ENCODE data around the gene SNX11.

SNX11 gene

DNA sequence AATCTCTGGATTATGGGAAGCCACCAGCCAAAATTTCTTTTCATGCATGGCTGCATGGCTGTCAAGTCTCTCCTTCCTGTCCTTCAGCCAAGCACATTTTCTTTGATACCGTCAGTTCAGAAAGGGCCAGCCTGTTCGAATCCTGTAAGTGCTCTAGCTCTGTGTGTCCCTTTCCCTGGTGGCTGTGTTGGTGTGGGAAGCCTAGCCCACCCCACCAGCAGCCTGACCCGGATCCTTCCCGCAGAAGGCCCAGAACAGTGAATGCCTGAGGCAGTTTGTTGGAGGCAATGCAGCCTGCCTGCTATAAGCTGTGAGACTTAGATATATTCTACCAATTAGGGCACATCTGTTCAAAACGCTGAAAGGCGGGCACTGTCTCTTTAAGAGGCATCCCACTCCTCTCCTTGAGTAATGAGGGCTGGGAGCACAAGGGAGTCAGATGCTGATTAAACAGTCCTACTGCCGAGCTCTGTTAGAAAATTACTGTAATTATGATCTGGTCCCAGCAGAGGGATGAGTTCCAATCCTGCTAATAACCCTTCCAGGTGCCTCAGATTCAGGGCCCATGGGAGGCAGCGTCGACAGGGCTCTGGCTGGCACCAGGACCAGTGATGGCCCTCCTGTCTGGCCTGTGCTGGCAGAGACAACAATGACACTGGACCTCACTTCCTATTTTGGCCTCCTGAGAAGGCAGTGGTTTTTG, 18.4 kb downstream of the SNX11 start:
- ChIA-PET POLR2A (no interaction called here), CTCF (interaction anchor here (1.2 to 5.7 kb wide), 6 partner anchors 9 to 50 kb away, joined by 4 to 38 read pairs (median 5); no protein-coding TSS in a partner anchor)
- TF ChIP-seq, protein P1, sequence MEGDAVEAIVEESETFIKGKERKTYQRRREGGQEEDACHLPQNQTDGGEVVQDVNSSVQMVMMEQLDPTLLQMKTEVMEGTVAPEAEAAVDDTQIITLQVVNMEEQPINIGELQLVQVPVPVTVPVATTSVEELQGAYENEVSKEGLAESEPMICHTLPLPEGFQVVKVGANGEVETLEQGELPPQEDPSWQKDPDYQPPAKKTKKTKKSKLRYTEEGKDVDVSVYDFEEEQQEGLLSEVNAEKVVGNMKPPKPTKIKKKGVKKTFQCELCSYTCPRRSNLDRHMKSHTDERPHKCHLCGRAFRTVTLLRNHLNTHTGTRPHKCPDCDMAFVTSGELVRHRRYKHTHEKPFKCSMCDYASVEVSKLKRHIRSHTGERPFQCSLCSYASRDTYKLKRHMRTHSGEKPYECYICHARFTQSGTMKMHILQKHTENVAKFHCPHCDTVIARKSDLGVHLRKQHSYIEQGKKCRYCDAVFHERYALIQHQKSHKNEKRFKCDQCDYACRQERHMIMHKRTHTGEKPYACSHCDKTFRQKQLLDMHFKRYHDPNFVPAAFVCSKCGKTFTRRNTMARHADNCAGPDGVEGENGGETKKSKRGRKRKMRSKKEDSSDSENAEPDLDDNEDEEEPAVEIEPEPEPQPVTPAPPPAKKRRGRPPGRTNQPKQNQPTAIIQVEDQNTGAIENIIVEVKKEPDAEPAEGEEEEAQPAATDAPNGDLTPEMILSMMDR (IDR thresholded peaks at IDR 0.05; ENCODE audit: control extremely low read depth, extremely low read depth, low read depth, missing control alignments): no peak
- DNase-seq (ENCODE audit: extremely low spot score): no peak

DNA sequence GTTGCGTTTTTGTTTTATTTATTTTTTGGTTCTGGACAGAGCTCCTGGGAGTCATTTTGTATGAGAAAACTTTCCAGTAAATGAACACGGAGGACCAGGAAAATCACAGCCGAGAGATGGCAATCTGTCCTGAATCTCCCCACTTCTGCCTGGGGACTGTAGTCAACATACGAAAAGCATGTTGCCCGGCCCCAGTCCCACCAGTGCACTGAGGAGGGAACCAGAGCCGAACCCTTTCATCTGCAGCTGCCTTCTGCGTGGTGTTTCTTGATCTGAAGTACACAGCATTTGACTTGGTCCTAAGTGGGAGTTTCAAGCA, 18.9 kb downstream of the SNX11 start:
- POLR2A ChIA-PET: no interaction called here

DNA sequence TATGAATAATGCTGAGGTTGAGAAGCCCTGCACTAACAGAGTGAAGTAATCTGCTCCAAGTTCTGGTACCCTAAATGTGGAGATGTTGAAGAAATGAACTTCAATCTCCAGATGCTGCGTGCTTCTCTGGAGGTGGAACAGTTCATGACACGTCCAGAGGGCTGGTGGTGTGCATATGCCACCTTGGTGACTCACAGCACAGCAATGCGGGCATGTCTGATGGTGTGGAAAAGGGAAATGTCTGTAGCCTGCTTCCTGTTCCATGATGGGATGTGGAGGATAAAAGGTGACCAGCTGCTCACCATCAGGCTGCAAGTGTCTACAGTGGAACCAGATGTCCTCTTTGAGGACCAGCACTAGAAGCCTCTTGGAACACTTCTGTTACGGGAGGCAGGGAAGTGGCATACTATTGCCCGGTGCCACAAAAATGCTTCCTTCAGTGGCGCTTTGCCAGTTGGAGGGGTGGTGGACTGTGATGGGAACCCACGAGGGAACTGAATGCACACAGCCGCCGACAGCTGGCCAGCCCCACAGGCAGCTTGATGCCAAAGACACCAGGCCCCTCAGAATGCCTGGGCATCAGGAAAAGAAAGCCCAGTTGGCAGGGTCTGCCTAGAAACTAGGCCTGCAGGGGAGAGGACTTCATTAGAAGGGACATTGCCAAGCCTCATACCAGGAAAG, 19.9 kb downstream of the SNX11 start:
- ChIA-PET POLR2A (no interaction called here), CTCF (interaction anchor here (1.5 to 6.9 kb wide), 3 partner anchors 13 to 46 kb away, joined by 4 to 60 read pairs (median 5); no protein-coding TSS in a partner anchor)
- TF ChIP-seq, protein P1 (IDR thresholded peaks at IDR 0.05; ENCODE audit: control extremely low read depth, extremely low read depth, low read depth, missing control alignments): no peak
- no peak for DNase-seq (ENCODE audit: extremely low spot score)

More for the DNA sequence above, 18.9 kb downstream of the SNX11 start:
- CTCF ChIA-PET: interaction anchor here (1.2 to 1.8 kb wide), 5 partner anchors 9 to 51 kb away, joined by 4 to 6 read pairs (median 5); no protein-coding TSS in a partner anchor
- TF ChIP-seq, protein P1 (IDR thresholded peaks at IDR 0.05; ENCODE audit: control extremely low read depth, extremely low read depth, low read depth, missing control alignments): no peak
- no peak for DNase-seq (ENCODE audit: extremely low spot score)

DNA sequence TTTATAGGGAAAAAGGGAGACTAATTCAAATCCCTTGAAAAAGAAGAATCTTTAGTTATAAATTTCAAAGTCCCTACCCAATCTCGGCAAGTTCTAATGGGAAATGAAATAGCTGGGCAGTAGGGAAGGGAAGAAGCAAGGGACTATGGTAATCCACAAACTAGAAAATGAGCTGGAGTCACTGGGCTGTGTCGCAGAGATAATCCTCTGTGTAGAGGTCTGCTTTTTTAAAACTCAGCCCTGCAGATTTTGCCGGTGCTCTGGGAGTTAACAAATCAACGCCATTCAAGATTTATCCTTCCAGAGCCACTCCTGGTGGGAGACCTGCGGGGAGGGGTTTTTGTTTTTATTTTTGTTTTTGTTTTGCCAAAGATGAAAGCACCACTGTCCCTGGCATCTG, 20.8 kb downstream of the SNX11 start:
- DNase-seq (ENCODE audit: extremely low spot score): no peak
- CTCF ChIA-PET: interaction anchor here (1.7 to 6.9 kb wide), 5 partner anchors 14 to 101 kb away, joined by 4 to 60 read pairs (median 23); no protein-coding TSS in a partner anchor
- POLR2A ChIA-PET: no interaction called here
- TF ChIP-seq, protein P1 (IDR thresholded peaks at IDR 0.05; ENCODE audit: control extremely low read depth, extremely low read depth, low read depth, missing control alignments): no peak

DNA sequence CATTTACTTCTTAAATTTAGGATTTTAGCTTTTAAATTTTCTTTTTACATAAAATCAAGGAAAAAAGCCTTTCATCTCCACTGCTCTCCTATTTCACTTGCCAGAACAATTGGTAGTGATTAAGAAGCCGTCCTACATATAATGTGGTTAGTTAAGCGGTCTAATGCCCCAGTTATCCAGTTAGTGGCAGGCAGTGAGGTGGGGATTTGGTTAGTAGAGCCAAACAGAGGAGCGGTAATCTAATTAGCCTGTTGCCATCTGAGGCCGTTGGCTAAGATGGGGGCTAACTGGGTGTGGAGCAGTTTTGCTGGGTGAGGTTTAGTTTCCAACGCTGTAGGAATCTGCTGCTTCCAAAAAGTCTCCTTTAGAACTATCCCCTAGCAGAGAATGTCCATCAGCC, 22.4 kb downstream of the SNX11 start:
- ChIA-PET CTCF (interaction anchor here (1.0 to 6.9 kb wide), 9 partner anchors 13 to 103 kb away, joined by 3 to 60 read pairs (median 9); partner anchors contain the start of gene SNX11), POLR2A (no interaction called here)
- TF ChIP-seq, protein P1 (IDR thresholded peaks at IDR 0.05; ENCODE audit: control extremely low read depth, extremely low read depth, low read depth, missing control alignments): no peak
- no peak for DNase-seq (ENCODE audit: extremely low spot score)

DNA sequence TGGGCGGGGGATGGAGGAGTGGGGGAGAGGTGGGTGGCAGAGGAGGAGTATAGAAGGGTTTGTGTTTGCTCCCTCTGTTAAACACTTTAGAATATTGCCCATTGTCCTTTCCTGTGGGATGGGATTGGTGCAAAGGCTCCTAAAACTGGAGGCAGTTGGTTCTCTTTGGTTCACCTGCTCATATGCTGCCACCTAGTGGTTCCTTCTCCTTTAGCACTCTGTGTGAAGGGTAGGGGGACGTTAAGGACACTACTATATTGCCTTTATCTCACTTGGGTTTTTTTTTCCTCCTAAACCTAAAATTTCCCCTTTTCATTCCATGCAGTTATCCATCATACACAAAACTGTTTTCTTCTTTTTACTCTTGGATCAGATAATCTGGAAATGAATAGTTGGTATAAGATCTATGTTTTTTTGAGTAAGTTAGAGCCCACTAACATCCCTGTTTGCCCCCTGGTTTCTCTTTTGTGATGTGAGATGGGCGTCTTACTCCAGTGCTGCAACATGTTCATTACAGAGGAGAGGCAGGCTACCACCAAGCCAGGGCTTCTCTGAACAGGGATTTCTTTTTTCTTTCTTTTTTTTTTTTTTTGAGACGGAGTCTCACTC, 23.8 kb downstream of the SNX11 start:
- ChIA-PET CTCF (interaction anchor here (0.7 to 6.9 kb wide), 18 partner anchors 8 to 104 kb away, joined by 3 to 60 read pairs (median 5); partner anchors contain the start of gene SNX11), POLR2A (interaction anchor here (0.7 kb wide), 1 partner anchor 225 kb away, joined by 4 read pairs; no protein-coding TSS in a partner anchor)
- TF ChIP-seq, protein P1 (IDR thresholded peaks at IDR 0.05; ENCODE audit: control extremely low read depth, extremely low read depth, low read depth, missing control alignments): peak; percentile 73
- peak; percentile 76 for DNase-seq (ENCODE audit: extremely low spot score)

Measured in GM10248 (cell line).